Thymus (tissue), 11 donors: Measurements from ENCODE around the gene IGFBP4. TPM values are rescaled to one million over a fixed set of nuclear protein-coding genes. Genes with fewer than 3 reads are reported as not detected.

ENCODE experiments used
- DNase-seq, 9 donors: peaks; one replicate each; pipeline ENCODE4 v3.0.0-alpha.2; 2013; ENCODE audit warnings: low spot score in 9 of 9, low read depth in 6 of 9, missing footprints in 1 of 9
- H3K27ac ChIP-seq, 2 donors: one replicate each; pipeline ENCODE4 v1.5.1; 2013; ENCODE audit warnings: control low read depth in 1 of 2, low read depth in 1 of 2, low read length in 1 of 2, mild to moderate bottlenecking in 1 of 2, moderate library complexity in 1 of 2
- H3K27me3 ChIP-seq, 2 donors: one replicate each; pipeline ENCODE4 v1.5.1; 2013; ENCODE audit warnings: low read length in 1 of 2; ENCODE audit not compliant: control insufficient read depth in 2 of 2, insufficient read depth in 1 of 2
- H3K36me3 ChIP-seq, 2 donors: one replicate each; pipeline ENCODE4 v1.5.1; 2013; ENCODE audit warnings: low read length in 1 of 2, mild to moderate bottlenecking in 1 of 2, moderate library complexity in 1 of 2; ENCODE audit not compliant: control insufficient read depth in 2 of 2, insufficient read depth in 2 of 2
- H3K4me1 ChIP-seq, 2 donors: one replicate each; pipeline ENCODE4 v1.5.1; 2013; ENCODE audit warnings: low read length in 2 of 2; ENCODE audit not compliant: control insufficient read depth in 2 of 2, insufficient read depth in 2 of 2
- H3K4me3 ChIP-seq, 2 donors: one replicate each; pipeline ENCODE4 v1.5.1; 2013; ENCODE audit warnings: low read length in 2 of 2, control low read depth in 1 of 2, mild to moderate bottlenecking in 1 of 2
- H3K9me3 ChIP-seq, 2 donors: one replicate each; pipeline ENCODE4 v1.5.1; 2013; ENCODE audit warnings: low read length in 1 of 2, mild to moderate bottlenecking in 1 of 2; ENCODE audit not compliant: control insufficient read depth in 2 of 2, insufficient read depth in 1 of 2
- WGBS: extraction: QIAGEN DNeasy Blood & Tissue Kit; methylation state at CpG from one replicate; pipeline ENCODE4 v1.1.7; 2013; 5-methylcytosine and 5-hydroxymethylcytosine counted together
- polyA plus RNA-seq: library from polyadenylated mRNA; stranded (reverse); fragments of 200-250 nt; gene quantifications from one replicate; pipeline ENCODE4 v1.2.3, GENCODE V29; 2013
- total RNA-seq: library from RNA; stranded (reverse); fragments of 120-200 nt; gene quantifications from one replicate; pipeline ENCODE4 v1.2.4, GENCODE V29; 2013
- donor health status: healthy.

The IGFBP4 gene
- total and polyA plus RNA-seq, 2 donors = 11.0 to 161 TPM

DNA sequence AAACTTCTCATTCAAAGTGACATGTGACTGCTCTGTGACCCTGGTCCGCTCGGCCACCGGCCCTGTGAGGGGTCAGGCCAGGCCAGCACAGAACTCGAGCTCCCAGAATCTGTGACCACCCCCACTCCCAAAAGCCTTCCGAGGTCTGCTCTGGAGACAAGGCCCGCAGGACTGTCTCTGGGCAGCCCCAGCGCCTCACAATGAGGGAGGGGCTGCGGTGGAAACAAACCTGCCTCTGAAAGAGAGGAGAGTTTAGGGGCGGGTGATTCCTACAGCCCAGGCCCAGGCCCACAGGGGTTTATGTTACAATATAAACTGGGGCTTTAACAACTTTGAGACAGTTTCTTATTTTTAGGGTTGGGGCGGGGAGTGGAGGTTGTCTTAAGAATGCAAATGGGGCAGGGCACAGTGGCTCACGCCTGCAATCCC is 19.9 kb downstream of the IGFBP4 start:
- Histone ChIP-seq H3K4me3 (no peak overlapping the region), H3K9me3 (no peaks in the 10 kb centered on the region), H3K27me3 (peaks cover 0 to 6% of the 10 kb centered on the region in 2 donors), H3K36me3 (no peaks in the 10 kb centered on the region), H3K27ac (no peak overlapping the region), H3K4me1 (peaks cover 0 to 15% of the 10 kb centered on the region in 2 donors)
- DNase-seq = no peak
- WGBS = 93% methylated on average over 11 of the region's 11 CpGs

- no peak overlapping the region for H3K4me3 ChIP-seq
- 95% methylated on average over 5 of the region's 5 CpGs for WGBS
- H3K9me3 ChIP-seq = no peaks in the 10 kb centered on the region
- no peak overlapping the region for H3K27ac ChIP-seq
- peaks cover 0 to 6% of the 10 kb centered on the region in 2 donors for H3K27me3 ChIP-seq
- H3K36me3 ChIP-seq = no peaks in the 10 kb centered on the region
- no peak for DNase-seq
- H3K4me1 ChIP-seq = peaks cover 0 to 6% of the 10 kb centered on the region in 2 donors
Observed at GRCh38 chr17:40464392-40464855, 21.2 kb downstream of the IGFBP4 start.

DNA sequence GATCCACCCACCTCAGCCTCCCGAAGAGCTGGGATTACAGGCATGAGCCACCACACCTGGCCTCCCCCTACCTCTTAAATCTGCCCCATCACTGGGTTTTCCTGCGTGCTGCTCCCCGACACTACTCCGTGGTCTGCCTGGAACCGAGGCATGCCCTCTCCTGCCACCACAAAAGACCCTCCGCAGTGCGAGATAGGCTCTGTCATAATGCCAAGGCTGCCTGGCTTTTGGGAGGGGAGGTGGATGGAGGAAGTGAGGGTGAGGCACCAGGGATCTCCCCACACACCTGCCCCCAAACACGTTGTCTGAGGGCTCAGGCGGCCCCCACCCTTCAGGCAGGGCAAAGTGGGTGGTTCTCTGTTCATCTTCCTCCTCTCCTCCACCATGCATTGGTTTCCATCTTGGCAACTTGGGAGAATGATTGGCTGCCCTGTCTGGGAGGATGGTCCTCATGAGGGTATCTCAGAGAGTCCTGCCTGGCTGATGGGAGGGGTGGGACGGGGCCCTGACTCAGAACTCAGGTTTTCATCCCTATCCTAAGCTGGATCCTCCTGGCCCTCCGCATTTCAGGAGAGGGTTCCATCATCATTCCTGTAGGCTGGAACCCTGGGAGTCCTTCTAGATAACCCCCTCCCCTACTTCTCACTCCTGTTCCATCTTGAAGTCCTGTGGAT is 23.2 kb downstream of the IGFBP4 start:
- H3K4me1 ChIP-seq = peaks cover 0 to 2% of the 10 kb centered on the region in 2 donors
- no peak for DNase-seq
- no peak overlapping the region for H3K4me3 ChIP-seq
- no peaks in the 10 kb centered on the region for H3K9me3 ChIP-seq
- peaks cover 0 to 6% of the 10 kb centered on the region in 2 donors for H3K27me3 ChIP-seq
- WGBS = 27% methylated on average over 11 of the region's 11 CpGs
- H3K27ac ChIP-seq = no peak overlapping the region
- H3K36me3 ChIP-seq = no peaks in the 10 kb centered on the region

GRCh38 chr17:40467281-40467867 is 24.1 kb downstream of the IGFBP4 start:
- 97% methylated on average over 2 of the region's 2 CpGs for WGBS
- H3K9me3 ChIP-seq = peaks cover 0 to 4% of the 10 kb centered on the region in 2 donors

GRCh38 chr17:40468560-40468959 is 25.3 kb downstream of the IGFBP4 start:
- H3K4me1 ChIP-seq = no peaks in the 10 kb centered on the region
- H3K27me3 ChIP-seq = peaks cover 0 to 6% of the 10 kb centered on the region in 2 donors
- H3K4me3 ChIP-seq = no peak overlapping the region
- no peaks in the 10 kb centered on the region for H3K36me3 ChIP-seq
- no peak for DNase-seq
- 96% methylated on average over 7 of the region's 7 CpGs for WGBS
- H3K9me3 ChIP-seq = peaks cover 0 to 6% of the 10 kb centered on the region in 2 donors
- H3K27ac ChIP-seq = no peak overlapping the region

More at GRCh38 chr17:40467281-40467867, 24.1 kb downstream of the IGFBP4 start:
- Histone ChIP-seq H3K4me1 (peaks cover 0 to 2% of the 10 kb centered on the region in 2 donors), H3K27ac (no peak overlapping the region), H3K27me3 (peaks cover 0 to 6% of the 10 kb centered on the region in 2 donors), H3K4me3 (no peak overlapping the region), H3K36me3 (no peaks in the 10 kb centered on the region)
- DNase-seq = no peak

GRCh38 chr17:40469805-40470675 is 26.8 kb downstream of the IGFBP4 start:
- no peak overlapping the region for H3K4me3 ChIP-seq
- peaks cover 0 to 11% of the 10 kb centered on the region in 2 donors for H3K27me3 ChIP-seq
- no peaks in the 10 kb centered on the region for H3K36me3 ChIP-seq
- peaks cover 0 to 6% of the 10 kb centered on the region in 2 donors for H3K9me3 ChIP-seq
- no peaks in the 10 kb centered on the region for H3K4me1 ChIP-seq
- H3K27ac ChIP-seq = no peak overlapping the region
- DNase-seq = no peak
- 95% methylated on average over 4 of the region's 4 CpGs for WGBS

GRCh38 chr17:40470932-40471828 is 27.9 kb downstream of the IGFBP4 start:
- H3K4me3 ChIP-seq = no peak overlapping the region
- H3K27me3 ChIP-seq = peaks cover 0 to 10% of the 10 kb centered on the region in 2 donors
- peaks cover 0 to 7% of the 10 kb centered on the region in 2 donors for H3K4me1 ChIP-seq
- H3K36me3 ChIP-seq = no peaks in the 10 kb centered on the region
- H3K27ac ChIP-seq = no peak overlapping the region
- DNase-seq = no peak
- WGBS = 93% methylated on average over 17 of the region's 17 CpGs
- peaks cover 0 to 6% of the 10 kb centered on the region in 2 donors for H3K9me3 ChIP-seq
